T-cell (primary cell): ENCODE data around the gene GULP1. TPM values are rescaled to one million over a fixed set of nuclear protein-coding genes. Genes with fewer than 3 reads are reported as not detected.

ENCODE experiments used
- ATAC-seq, 4 experiments: fragments of 200-7000 bp in 3 of 4; fragments of 150-1000 bp in 1 of 4; cut with Tn5 transposase; replicated peaks in 1 of 4; 1 replicate in 3 of 4; 2 replicates in 1 of 4; pipeline ENCODE4 v1.10.0; 2021; ENCODE audit warnings: moderate library complexity in 3 of 4, mild to moderate bottlenecking in 2 of 4, moderate number of reproducible peaks in 1 of 4
- CTCF ChIA-PET, 2 donors: fragments of 300-600 bp; sonication (Branson Sonifier 250); formaldehyde crosslinking; loops; one replicate each; lab custom pipeline; 2022; ENCODE audit warnings: antibody characterized with exemption in 2 of 2; lab: Charles Lee
- POLR2A ChIA-PET, 2 donors: fragments of 300-600 bp; sonication (Branson Sonifier 250); formaldehyde crosslinking; loops; one replicate each; lab custom pipeline; 2022; ENCODE audit warnings: antibody characterized with exemption in 2 of 2; lab: Charles Lee
- DNase-seq, 35 experiments: peaks; one replicate each; pipeline versions ENCODE4 v3.0.0 to v3.0.0-alpha.2; 2013 to 2023
- H3K27ac ChIP-seq: one replicate; pipeline ENCODE4 v1.5.1; 2013; ENCODE audit warnings: low read length
- H3K27me3 ChIP-seq, 2 experiments: replicated peaks in 1 of 2; 1 replicate in 1 of 2; 2 replicates in 1 of 2; pipeline versions ENCODE4 v1.6.1 to v1.7.0; 2013; ENCODE audit warnings: low read length in 1 of 2, mixed read lengths in 1 of 2; ENCODE audit not compliant: control insufficient read depth in 2 of 2, insufficient read depth in 2 of 2; ENCODE audit errors: extremely low read depth in 1 of 2
- H3K36me3 ChIP-seq, 2 donors: 1 replicate in 1 of 2; 2 replicates in 1 of 2; pipeline versions ENCODE4 v1.6.1 to v1.7.0; 2013; ENCODE audit warnings: low read length in 1 of 2; ENCODE audit not compliant: control insufficient read depth in 2 of 2, insufficient read depth in 1 of 2; ENCODE audit errors: extremely low read depth in 1 of 2
- H3K4me1 ChIP-seq, 2 experiments: 1 replicate in 1 of 2; 2 replicates in 1 of 2; pipeline versions ENCODE4 v1.6.1 to v1.7.0; 2013; ENCODE audit warnings: low read length in 2 of 2, mixed read lengths in 1 of 2; ENCODE audit not compliant: insufficient read depth in 2 of 2, control insufficient read depth in 1 of 2; ENCODE audit errors: extremely low read depth in 1 of 2
- H3K4me3 ChIP-seq, 2 donors: 1 replicate in 1 of 2; 2 replicates in 1 of 2; pipeline versions ENCODE4 v1.5.1 to v1.7.0; 2013; ENCODE audit warnings: mild to moderate bottlenecking in 2 of 2, low read length in 1 of 2, moderate library complexity in 1 of 2; ENCODE audit not compliant: control insufficient read depth in 1 of 2; ENCODE audit errors: extremely low read depth in 1 of 2
- H3K9me3 ChIP-seq: 2 replicates; pipeline ENCODE4 v1.7.0; 2013
- H3K27ac Mint-ChIP-seq, 2 donors: one replicate each; pipeline ENCODE4 v1.8.0; 2020 to 2021; ENCODE audit warnings: mild to moderate bottlenecking in 2 of 2, mixed read lengths in 2 of 2
- H3K27me3 Mint-ChIP-seq, 2 donors: one replicate each; pipeline ENCODE4 v1.8.0; 2021 to 2022; ENCODE audit warnings: mixed read lengths in 2 of 2
- H3K36me3 Mint-ChIP-seq: one replicate; pipeline ENCODE4 v1.8.0; 2021; ENCODE audit warnings: mixed read lengths
- H3K4me1 Mint-ChIP-seq, 3 donors: one replicate each; pipeline ENCODE4 v1.8.0; 2020 to 2022; ENCODE audit warnings: mixed read lengths in 3 of 3, mild to moderate bottlenecking in 1 of 3
- H3K4me3 Mint-ChIP-seq, 3 donors: one replicate each; pipeline ENCODE4 v1.8.0; 2020 to 2022; ENCODE audit warnings: mild to moderate bottlenecking in 3 of 3, mixed read lengths in 3 of 3, moderate library complexity in 3 of 3
- H3K9me3 Mint-ChIP-seq, 3 donors: one replicate each; pipeline ENCODE4 v1.8.0; 2020 to 2022; ENCODE audit warnings: mixed read lengths in 3 of 3
- WGBS: methylation state at CpG from one replicate; pipeline ENCODE4 v1.1.5; 2013; ENCODE audit warnings: missing lambda C conversion rate; ENCODE audit not compliant: insufficient coverage; 5-methylcytosine and 5-hydroxymethylcytosine counted together
- total RNA-seq, 35 experiments: library from RNA in 6 of 35; stranded (reverse) in 6 of 35; fragments of 120-200 nt in 1 of 35; gene quantifications; one replicate each; pipeline versions ENCODE4 v1.2.1 to v1.2.4 and lab custom pipeline; 2013 to 2026

Gene GULP1
- total RNA-seq, 5 donors from 2014 or later (not counting 1 experiment from before 2014, with no cell fraction given): 0.13 to 0.47 (median 0.13) TPM; not detected in 2

- Histone ChIP-seq H3K36me3 (no peaks in the 10 kb centered on the region), H3K27ac (no peak overlapping the region), H3K27me3 (no peaks in the 10 kb centered on the region), H3K4me1 (no peaks in the 10 kb centered on the region), H3K4me3 (no peak overlapping the region), H3K9me3 (no peaks in the 10 kb centered on the region)
- POLR2A ChIA-PET: no interaction called here
- DNase-seq (no peak), ATAC-seq (no peak)
- Mint-ChIP-seq H3K27ac (no peak overlapping the region), H3K4me1 (no peaks in the 10 kb centered on the region), H3K27me3 (peaks cover 0 to 13% of the 10 kb centered on the region in 2 donors), H3K36me3 (no peaks in the 10 kb centered on the region), H3K9me3 (peaks cover 2 to 5% (median 4%) of the 10 kb centered on the region in 3 donors), H3K4me3 (no peak overlapping the region)
- CTCF ChIA-PET: no interaction called here
- WGBS: 63% methylated on average over 1 of the region's 5 CpGs
Measured at GRCh38 chr2:188285049-188285448, 6.6 kb upstream of the GULP1 start.

GRCh38 chr2:188285774-188286173, 5.9 kb upstream of the GULP1 start:
- H3K27me3 ChIP-seq: peaks cover 0 to 2% of the 10 kb centered on the region in 2 experiments
- no peak overlapping the region for H3K4me3 ChIP-seq
- ChIA-PET CTCF (no interaction called here), POLR2A (no interaction called here)
- ATAC-seq (no peak), DNase-seq (no peak)
- no peak overlapping the region for H3K4me3 Mint-ChIP-seq
- no peaks in the 10 kb centered on the region for H3K4me1 Mint-ChIP-seq
- no peaks in the 10 kb centered on the region for H3K36me3 ChIP-seq
- H3K27me3 Mint-ChIP-seq: peaks cover 3 to 15% of the 10 kb centered on the region in 2 donors
- no peaks in the 10 kb centered on the region for H3K9me3 ChIP-seq
- no peak overlapping the region for H3K27ac ChIP-seq
- H3K27ac Mint-ChIP-seq: no peak overlapping the region
- no peaks in the 10 kb centered on the region for H3K4me1 ChIP-seq
- H3K36me3 Mint-ChIP-seq: no peaks in the 10 kb centered on the region
- H3K9me3 Mint-ChIP-seq: peaks cover 2 to 5% (median 4%) of the 10 kb centered on the region in 3 donors
- WGBS: no CpG with 5 or more reads among the region's 2 CpGs

GRCh38 chr2:188291142-188291616, 495 bp upstream of the GULP1 start:
- peaks cover 32 to 38% of the 10 kb centered on the region in 2 donors for H3K27me3 Mint-ChIP-seq
- peaks cover 8 to 13% (median 12%) of the 10 kb centered on the region in 3 donors for H3K4me1 Mint-ChIP-seq
- no peak overlapping the region for H3K27ac ChIP-seq
- peak overlapping the region in 1 of 2 donors; percentile 29 for H3K4me3 ChIP-seq
- H3K27me3 ChIP-seq: peaks cover 7 to 20% of the 10 kb centered on the region in 2 experiments
- ChIA-PET POLR2A (no interaction called here), CTCF (no interaction called here)
- H3K27ac Mint-ChIP-seq: no peak overlapping the region
- no peaks in the 10 kb centered on the region for H3K9me3 ChIP-seq
- ATAC-seq: no peak
- no peak for DNase-seq
- 38% methylated on average over 2 of the region's 12 CpGs for WGBS
- no peaks in the 10 kb centered on the region for H3K36me3 Mint-ChIP-seq
- peaks cover 0 to 8% of the 10 kb centered on the region in 2 experiments for H3K4me1 ChIP-seq
- H3K36me3 ChIP-seq: no peaks in the 10 kb centered on the region
- peaks cover 0 to under 1% (median 0%) of the 10 kb centered on the region in 3 donors for H3K9me3 Mint-ChIP-seq
- peak overlapping the region in 1 of 3 donors; percentile 60 for H3K4me3 Mint-ChIP-seq

GRCh38 chr2:188292348-188293239, 920 bp downstream of the GULP1 start:
- Histone ChIP-seq H3K27ac (no peak overlapping the region), H3K9me3 (no peaks in the 10 kb centered on the region), H3K4me1 (peaks cover 0 to 8% of the 10 kb centered on the region in 2 experiments), H3K4me3 (peak overlapping the region in 1 of 2 donors; percentile 29), H3K27me3 (peaks cover 7 to 20% of the 10 kb centered on the region in 2 experiments), H3K36me3 (no peaks in the 10 kb centered on the region)
- Mint-ChIP-seq H3K36me3 (no peaks in the 10 kb centered on the region), H3K4me1 (peaks cover 8 to 13% (median 12%) of the 10 kb centered on the region in 3 donors), H3K9me3 (no peaks in the 10 kb centered on the region), H3K27ac (no peak overlapping the region), H3K27me3 (peaks cover 32 to 38% of the 10 kb centered on the region in 2 donors), H3K4me3 (peak overlapping the region in 2 of 3 donors; percentile 37 to 46)
- no peak for DNase-seq
- CTCF ChIA-PET: no interaction called here
- no peak for ATAC-seq
- WGBS: 7% methylated on average over 48 of the region's 54 CpGs
- POLR2A ChIA-PET: no interaction called here

GRCh38 chr2:188293601-188294351, 2.1 kb downstream of the GULP1 start:
- Histone ChIP-seq H3K36me3 (no peaks in the 10 kb centered on the region), H3K9me3 (no peaks in the 10 kb centered on the region), H3K4me1 (peaks cover 0 to 8% of the 10 kb centered on the region in 2 experiments), H3K4me3 (no peak overlapping the region), H3K27me3 (peaks cover 7 to 20% of the 10 kb centered on the region in 2 experiments), H3K27ac (no peak overlapping the region)
- ChIA-PET POLR2A (interaction anchor here in 1 of 2 donors (0.6 kb wide), 1 partner anchor 25 kb away, joined by 4 read pairs; no protein-coding TSS in a partner anchor), CTCF (no interaction called here)
- peaks cover 8 to 13% (median 12%) of the 10 kb centered on the region in 3 donors for H3K4me1 Mint-ChIP-seq
- 68% methylated on average over 6 of the region's 10 CpGs for whole genome bisulfite sequencing
- no peak overlapping the region for H3K27ac Mint-ChIP-seq
- DNase-seq: no peak
- ATAC-seq: no peak
- H3K4me3 Mint-ChIP-seq: no peak overlapping the region
- H3K36me3 Mint-ChIP-seq: no peaks in the 10 kb centered on the region
- H3K27me3 Mint-ChIP-seq: peaks cover 32 to 36% of the 10 kb centered on the region in 2 donors
- H3K9me3 Mint-ChIP-seq: peaks cover 0 to 2% (median 1%) of the 10 kb centered on the region in 3 donors

- Histone ChIP-seq H3K4me3 (no peak overlapping the region), H3K9me3 (no peaks in the 10 kb centered on the region), H3K36me3 (no peaks in the 10 kb centered on the region), H3K4me1 (peaks cover 0 to 8% of the 10 kb centered on the region in 2 experiments), H3K27me3 (peaks cover 7 to 20% of the 10 kb centered on the region in 2 experiments), H3K27ac (no peak overlapping the region)
- Mint-ChIP-seq H3K36me3 (no peaks in the 10 kb centered on the region), H3K27me3 (peaks cover 32 to 35% of the 10 kb centered on the region in 2 donors), H3K4me1 (peaks cover 8 to 13% (median 12%) of the 10 kb centered on the region in 3 donors), H3K4me3 (no peak overlapping the region), H3K27ac (no peak overlapping the region), H3K9me3 (peaks cover 0 to 5% (median 4%) of the 10 kb centered on the region in 3 donors)
- no CpG with 5 or more reads among the region's 1 CpG for WGBS
- ATAC-seq (no peak), DNase-seq (no peak)
- POLR2A ChIA-PET: no interaction called here
- CTCF ChIA-PET: no interaction called here
Measured at GRCh38 chr2:188294352-188294926, 2.8 kb downstream of the GULP1 start.
